Sigmoid colon (tissue), 4 donors: Measurements from ENCODE around the gene ADCY4.

Experiments used
- CTCF ChIP-seq, 4 experiments: fragments of 450-650 bp in 3 of 4; fragments of 200-600 bp in 1 of 4; IDR thresholded peaks; one replicate each; pipeline ENCODE4 v1.5.1; 2016 to 2019; ENCODE audit warnings: antibody characterized with exemption in 4 of 4, mild to moderate bottlenecking in 3 of 4, moderate library complexity in 2 of 4
- EP300 ChIP-seq, 4 donors: sonication (generic); formaldehyde crosslinking; IDR thresholded peaks; one replicate each; pipeline ENCODE4 v1.6.1; 2017; ENCODE audit warnings: antibody characterized with exemption in 4 of 4
- POLR2A ChIP-seq, 2 donors: fragments of 450-650 bp; IDR thresholded peaks; one replicate each; pipeline ENCODE4 v1.6.1; 2016; ENCODE audit warnings: antibody characterized with exemption in 2 of 2, mild to moderate bottlenecking in 2 of 2, moderate library complexity in 2 of 2
- POLR2AphosphoS5 ChIP-seq, 4 donors: sonication (generic); formaldehyde crosslinking; IDR thresholded peaks; one replicate each; pipeline ENCODE4 v1.6.1; 2017; ENCODE audit warnings: antibody characterized with exemption in 4 of 4

- TF ChIP-seq CTCF (IDR thresholded peaks at IDR 0.05) (no peak), POLR2AphosphoS5 (IDR thresholded peaks at IDR 0.05) (no peak), POLR2A (IDR thresholded peaks at IDR 0.05) (no peak), EP300 (IDR thresholded peaks at IDR 0.05) (no peak)
Measured at GRCh38 chr14:24342889-24343288, 8.0 kb upstream of the ADCY4 start.
